A549 (cell line): ENCODE measurements around the gene ABCC4.

Source experiments
- NR3C1 ChIP-seq: fragments of >200 bp; sonication (Bioruptor Twin); formaldehyde crosslinking; IDR thresholded peaks from 3 replicates; pipeline ENCODE4 v1.6.1; 2017
- POLR2A ChIP-seq: IDR thresholded peaks from 2 replicates; pipeline ENCODE4 v1.6.1; 2012; ENCODE audit warnings: mild to moderate bottlenecking, low read length
- TF ChIP-seq, protein P1 (sequence below): fragments of >200 bp; sonication (Bioruptor Twin); formaldehyde crosslinking; IDR thresholded peaks from 3 replicates; pipeline ENCODE4 v1.5.1; 2016
- TF ChIP-seq, protein P2 (sequence below): fragments of 200-600 bp; sonication (generic); IDR thresholded peaks from 2 replicates; pipeline ENCODE4 v1.6.1; 2016; ENCODE audit warnings: antibody characterized with exemption, mild to moderate bottlenecking, moderate library complexity
- TF ChIP-seq, protein P3 (sequence below): IDR thresholded peaks from 2 replicates; pipeline ENCODE4 v1.6.1; 2012
- TF ChIP-seq, protein P4 (sequence below): IDR thresholded peaks from 2 replicates; pipeline ENCODE4 v1.6.1; 2012

DNA sequence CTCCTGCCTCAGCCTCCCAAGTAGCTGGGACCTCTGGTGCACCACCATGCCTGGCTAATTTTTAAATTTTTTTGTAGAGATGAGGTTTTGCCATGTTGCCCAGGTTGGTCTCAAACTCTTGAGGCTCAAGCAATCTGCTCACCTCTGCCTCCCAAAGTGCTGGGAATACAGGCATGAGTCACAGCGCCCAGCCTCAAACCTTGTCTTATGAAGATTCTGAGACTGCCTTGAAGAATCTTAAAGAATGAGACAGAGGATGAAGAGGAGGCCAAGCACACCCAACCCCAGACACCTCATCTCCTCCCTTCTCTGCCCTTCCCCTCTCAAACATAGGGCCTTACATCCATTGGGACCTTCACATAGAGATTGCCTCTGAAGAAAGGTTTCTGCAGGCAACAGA is 179.7 kb downstream of the ABCC4 start:
- no peak for TF ChIP-seq POLR2A
- TF ChIP-seq, protein P1, sequence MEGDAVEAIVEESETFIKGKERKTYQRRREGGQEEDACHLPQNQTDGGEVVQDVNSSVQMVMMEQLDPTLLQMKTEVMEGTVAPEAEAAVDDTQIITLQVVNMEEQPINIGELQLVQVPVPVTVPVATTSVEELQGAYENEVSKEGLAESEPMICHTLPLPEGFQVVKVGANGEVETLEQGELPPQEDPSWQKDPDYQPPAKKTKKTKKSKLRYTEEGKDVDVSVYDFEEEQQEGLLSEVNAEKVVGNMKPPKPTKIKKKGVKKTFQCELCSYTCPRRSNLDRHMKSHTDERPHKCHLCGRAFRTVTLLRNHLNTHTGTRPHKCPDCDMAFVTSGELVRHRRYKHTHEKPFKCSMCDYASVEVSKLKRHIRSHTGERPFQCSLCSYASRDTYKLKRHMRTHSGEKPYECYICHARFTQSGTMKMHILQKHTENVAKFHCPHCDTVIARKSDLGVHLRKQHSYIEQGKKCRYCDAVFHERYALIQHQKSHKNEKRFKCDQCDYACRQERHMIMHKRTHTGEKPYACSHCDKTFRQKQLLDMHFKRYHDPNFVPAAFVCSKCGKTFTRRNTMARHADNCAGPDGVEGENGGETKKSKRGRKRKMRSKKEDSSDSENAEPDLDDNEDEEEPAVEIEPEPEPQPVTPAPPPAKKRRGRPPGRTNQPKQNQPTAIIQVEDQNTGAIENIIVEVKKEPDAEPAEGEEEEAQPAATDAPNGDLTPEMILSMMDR, result no peak
- TF ChIP-seq, protein P2, sequence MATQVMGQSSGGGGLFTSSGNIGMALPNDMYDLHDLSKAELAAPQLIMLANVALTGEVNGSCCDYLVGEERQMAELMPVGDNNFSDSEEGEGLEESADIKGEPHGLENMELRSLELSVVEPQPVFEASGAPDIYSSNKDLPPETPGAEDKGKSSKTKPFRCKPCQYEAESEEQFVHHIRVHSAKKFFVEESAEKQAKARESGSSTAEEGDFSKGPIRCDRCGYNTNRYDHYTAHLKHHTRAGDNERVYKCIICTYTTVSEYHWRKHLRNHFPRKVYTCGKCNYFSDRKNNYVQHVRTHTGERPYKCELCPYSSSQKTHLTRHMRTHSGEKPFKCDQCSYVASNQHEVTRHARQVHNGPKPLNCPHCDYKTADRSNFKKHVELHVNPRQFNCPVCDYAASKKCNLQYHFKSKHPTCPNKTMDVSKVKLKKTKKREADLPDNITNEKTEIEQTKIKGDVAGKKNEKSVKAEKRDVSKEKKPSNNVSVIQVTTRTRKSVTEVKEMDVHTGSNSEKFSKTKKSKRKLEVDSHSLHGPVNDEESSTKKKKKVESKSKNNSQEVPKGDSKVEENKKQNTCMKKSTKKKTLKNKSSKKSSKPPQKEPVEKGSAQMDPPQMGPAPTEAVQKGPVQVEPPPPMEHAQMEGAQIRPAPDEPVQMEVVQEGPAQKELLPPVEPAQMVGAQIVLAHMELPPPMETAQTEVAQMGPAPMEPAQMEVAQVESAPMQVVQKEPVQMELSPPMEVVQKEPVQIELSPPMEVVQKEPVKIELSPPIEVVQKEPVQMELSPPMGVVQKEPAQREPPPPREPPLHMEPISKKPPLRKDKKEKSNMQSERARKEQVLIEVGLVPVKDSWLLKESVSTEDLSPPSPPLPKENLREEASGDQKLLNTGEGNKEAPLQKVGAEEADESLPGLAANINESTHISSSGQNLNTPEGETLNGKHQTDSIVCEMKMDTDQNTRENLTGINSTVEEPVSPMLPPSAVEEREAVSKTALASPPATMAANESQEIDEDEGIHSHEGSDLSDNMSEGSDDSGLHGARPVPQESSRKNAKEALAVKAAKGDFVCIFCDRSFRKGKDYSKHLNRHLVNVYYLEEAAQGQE, result no peak
- no peak for TF ChIP-seq NR3C1
- TF ChIP-seq, protein P3, sequence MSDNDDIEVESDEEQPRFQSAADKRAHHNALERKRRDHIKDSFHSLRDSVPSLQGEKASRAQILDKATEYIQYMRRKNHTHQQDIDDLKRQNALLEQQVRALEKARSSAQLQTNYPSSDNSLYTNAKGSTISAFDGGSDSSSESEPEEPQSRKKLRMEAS, result no peak
- TF ChIP-seq, protein P4, sequence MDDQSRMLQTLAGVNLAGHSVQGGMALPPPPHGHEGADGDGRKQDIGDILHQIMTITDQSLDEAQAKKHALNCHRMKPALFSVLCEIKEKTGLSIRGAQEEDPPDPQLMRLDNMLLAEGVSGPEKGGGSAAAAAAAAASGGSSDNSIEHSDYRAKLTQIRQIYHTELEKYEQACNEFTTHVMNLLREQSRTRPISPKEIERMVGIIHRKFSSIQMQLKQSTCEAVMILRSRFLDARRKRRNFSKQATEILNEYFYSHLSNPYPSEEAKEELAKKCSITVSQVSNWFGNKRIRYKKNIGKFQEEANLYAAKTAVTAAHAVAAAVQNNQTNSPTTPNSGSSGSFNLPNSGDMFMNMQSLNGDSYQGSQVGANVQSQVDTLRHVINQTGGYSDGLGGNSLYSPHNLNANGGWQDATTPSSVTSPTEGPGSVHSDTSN, result no peak
